PC-3 (cell line): ENCODE measurements around the gene STON1.

Source experiments
- CTCF ChIP-seq: fragments of 300-600 bp; sonication (generic); conservative IDR thresholded peaks from 2 replicates; pipeline ENCODE4 v1.5.1; 2017; ENCODE audit warnings: antibody characterized with exemption, low read depth, mild to moderate bottlenecking, low read length
- EZH2 ChIP-seq: fragments of 300-600 bp; sonication (generic); IDR thresholded peaks from one replicate; pipeline ENCODE4 v1.6.1; 2017; ENCODE audit warnings: antibody characterized with exemption, mild to moderate bottlenecking, low read length; ENCODE audit not compliant: unreplicated experiment
- EZH2phosphoT487 ChIP-seq: fragments of 300-600 bp; sonication (generic); IDR thresholded peaks from 2 replicates; pipeline ENCODE4 v1.6.1; 2018; ENCODE audit warnings: mild to moderate bottlenecking, antibody characterized with exemption, low read length, borderline replicate concordance

- no peak for TF ChIP-seq CTCF
- TF ChIP-seq EZH2phosphoT487 = no peak
- no peak for TF ChIP-seq EZH2
These were observed 42.9 kb downstream of the STON1 start for GRCh38 chr2:48572816-48573215.
